Urinary bladder (tissue), 4 donors: Measurements from ENCODE around the gene PSMC3IP. TPM values are rescaled to one million over a fixed set of nuclear protein-coding genes. Genes with fewer than 3 reads are reported as not detected.
A peak's percentile ranks its signal among the peaks of the same experiment; 100 is the strongest.

Experiments
- DNase-seq: peaks from one replicate; pipeline ENCODE4 v3.0.0-alpha.2; 2015; ENCODE audit errors: extremely low spot score
- H3K27ac ChIP-seq: one replicate; pipeline ENCODE4 v1.5.1; 2013; ENCODE audit warnings: low read depth, mild to moderate bottlenecking, moderate library complexity
- H3K36me3 ChIP-seq: one replicate; pipeline ENCODE4 v1.6.1; 2013; ENCODE audit warnings: mild to moderate bottlenecking, moderate library complexity; ENCODE audit not compliant: insufficient read depth
- H3K4me1 ChIP-seq: one replicate; pipeline ENCODE4 v1.6.1; 2013; ENCODE audit warnings: mild to moderate bottlenecking, moderate library complexity; ENCODE audit not compliant: insufficient read depth
- H3K4me3 ChIP-seq: one replicate; pipeline ENCODE4 v1.5.1; 2013; ENCODE audit warnings: low read depth, low read length
- WGBS: extraction: QIAGEN DNeasy Blood & Tissue Kit; methylation state at CpG from one replicate; pipeline ENCODE4 v1.1.7; 2013; 5-methylcytosine and 5-hydroxymethylcytosine counted together
- polyA plus RNA-seq: library from polyadenylated mRNA; stranded (reverse); fragments of 200-250 nt; gene quantifications from one replicate; pipeline ENCODE4 v1.2.3, GENCODE V29; 2013
- total RNA-seq: library from RNA; depleted of rRNA; stranded (reverse); fragments of >200 nt; gene quantifications from one replicate; pipeline ENCODE4 v1.2.3, GENCODE V29; 2014
- donor health status: healthy with polysubstance abuse.
- donor health status: healthy.

Gene PSMC3IP
- total and polyA plus RNA-seq, 2 donors = 4.5 to 7.9 TPM

- no peak for DNase-seq
- H3K4me3 ChIP-seq = peak overlapping the region; percentile 45
- H3K27ac ChIP-seq = peak overlapping the region; percentile 95
- 10% methylated on average over 60 of the region's 60 CpGs for WGBS
- H3K36me3 ChIP-seq = no peaks in the 10 kb centered on the region
- no peaks in the 10 kb centered on the region for H3K4me1 ChIP-seq
Measured at GRCh38 chr17:42531455-42532354, 45.8 kb downstream of the PSMC3IP start.

GRCh38 chr17:42530952-42531454, 46.5 kb downstream of the PSMC3IP start:
- WGBS = 86% methylated on average over 2 of the region's 2 CpGs
- H3K36me3 ChIP-seq = no peaks in the 10 kb centered on the region
- H3K4me1 ChIP-seq = no peaks in the 10 kb centered on the region
- H3K4me3 ChIP-seq = no peak overlapping the region
- peak overlapping the region; percentile 53 for H3K27ac ChIP-seq
- no peak for DNase-seq

DNA sequence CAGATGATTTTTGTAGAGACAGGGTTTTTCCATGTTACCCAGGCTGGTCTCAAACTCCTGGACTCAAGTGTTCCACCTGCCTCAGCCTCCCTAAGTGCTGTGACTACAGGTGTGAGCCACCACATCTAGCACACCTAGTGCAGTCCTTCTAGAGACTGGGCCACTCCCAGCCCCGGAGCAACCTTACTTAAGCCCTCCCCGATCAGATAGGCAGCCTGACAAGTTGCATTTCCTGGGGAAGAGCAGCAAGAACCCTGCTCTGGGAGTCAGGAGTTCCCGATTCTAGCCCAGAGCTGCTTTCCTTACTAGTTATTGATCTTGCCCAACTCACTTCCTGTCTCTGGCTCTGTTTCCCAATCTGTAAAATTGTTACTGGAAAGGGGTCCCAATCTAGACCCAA, 48.5 kb downstream of the PSMC3IP start:
- DNase-seq = no peak
- Histone ChIP-seq H3K36me3 (no peaks in the 10 kb centered on the region), H3K4me1 (no peaks in the 10 kb centered on the region), H3K4me3 (no peak overlapping the region), H3K27ac (no peak overlapping the region)
- 72% methylated on average over 3 of the region's 3 CpGs for WGBS

DNA sequence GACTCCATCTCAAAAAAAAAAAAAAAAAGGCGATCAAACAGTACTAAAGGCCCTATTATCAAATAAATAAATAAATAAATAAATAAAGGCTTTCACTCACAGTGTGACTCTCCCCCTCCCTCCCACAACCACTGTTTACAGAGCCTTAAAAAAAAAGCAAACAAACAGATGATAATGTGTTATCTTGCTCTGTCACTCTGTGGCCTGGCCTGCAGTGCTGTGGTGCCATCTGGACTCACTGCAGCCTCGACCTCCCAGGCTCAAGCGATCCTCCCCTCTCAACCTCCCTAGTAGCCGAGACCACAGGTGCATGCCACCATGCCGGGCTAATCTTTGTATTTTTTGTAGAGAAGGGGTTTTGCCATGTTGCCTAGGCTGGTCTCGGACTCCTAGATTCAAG, 49.6 kb downstream of the PSMC3IP start:
- DNase-seq = no peak
- no peaks in the 10 kb centered on the region for H3K36me3 ChIP-seq
- no peak overlapping the region for H3K27ac ChIP-seq
- H3K4me3 ChIP-seq = no peak overlapping the region
- 92% methylated on average over 6 of the region's 6 CpGs for WGBS
- H3K4me1 ChIP-seq = no peaks in the 10 kb centered on the region

- Histone ChIP-seq H3K36me3 (no peaks in the 10 kb centered on the region), H3K4me1 (no peaks in the 10 kb centered on the region), H3K4me3 (no peak overlapping the region), H3K27ac (no peak overlapping the region)
- DNase-seq = no peak
- 71% methylated on average over 6 of the region's 6 CpGs for WGBS
Measured at GRCh38 chr17:42526031-42526444, 51.5 kb downstream of the PSMC3IP start.

GRCh38 chr17:42525221-42525620, 52.3 kb downstream of the PSMC3IP start:
- H3K4me3 ChIP-seq = no peak overlapping the region
- 52% methylated on average over 2 of the region's 2 CpGs for WGBS
- no peak overlapping the region for H3K27ac ChIP-seq
- H3K4me1 ChIP-seq = no peaks in the 10 kb centered on the region
- no peak for DNase-seq
- H3K36me3 ChIP-seq = no peaks in the 10 kb centered on the region

GRCh38 chr17:42522798-42523278, 54.7 kb downstream of the PSMC3IP start:
- no peaks in the 10 kb centered on the region for H3K4me1 ChIP-seq
- peak overlapping the region; percentile 81 for H3K27ac ChIP-seq
- DNase-seq = no peak
- WGBS = 78% methylated on average over 8 of the region's 8 CpGs
- H3K36me3 ChIP-seq = no peaks in the 10 kb centered on the region
- no peak overlapping the region for H3K4me3 ChIP-seq

Other genes with a start within 250 kb of the PSMC3IP start
- gene STAT3, start 189.3 kb downstream of the PSMC3IP start, total RNA-seq = 96.4 TPM
- gene STAT3, start 189.3 kb downstream of the PSMC3IP start, polyA plus RNA-seq = 143 TPM
- 296 TPM for gene CAVIN1, start 154.5 kb downstream of the PSMC3IP start, total RNA-seq
- 478 TPM for gene CAVIN1, start 154.5 kb downstream of the PSMC3IP start, polyA plus RNA-seq
- gene ATP6V0A1, start 118.9 kb downstream of the PSMC3IP start, total RNA-seq = 72.1 TPM
- 36.5 TPM for gene ATP6V0A1, start 118.9 kb downstream of the PSMC3IP start, polyA plus RNA-seq
- 18.0 TPM for gene NAGLU, start 41.5 kb downstream of the PSMC3IP start, total RNA-seq
- gene NAGLU, start 41.5 kb downstream of the PSMC3IP start, polyA plus RNA-seq = 40.3 TPM
- 1.5 TPM for gene HSD17B1, start 24.8 kb downstream of the PSMC3IP start, total RNA-seq
- 2.5 TPM for gene HSD17B1, start 24.8 kb downstream of the PSMC3IP start, polyA plus RNA-seq
- gene COASY, start 15.6 kb downstream of the PSMC3IP start, total RNA-seq = 8.8 TPM
- gene COASY, start 15.6 kb downstream of the PSMC3IP start, polyA plus RNA-seq = 43.7 TPM
- 17.1 TPM for gene MLX, start 10.6 kb downstream of the PSMC3IP start, total RNA-seq
- gene MLX, start 10.6 kb downstream of the PSMC3IP start, polyA plus RNA-seq = 38.0 TPM
- 49.9 TPM for gene RETREG3, start 31.6 kb upstream of the PSMC3IP start, total RNA-seq
- gene RETREG3, start 31.6 kb upstream of the PSMC3IP start, polyA plus RNA-seq = 21.2 TPM
- gene TUBG1, start 32.0 kb upstream of the PSMC3IP start, total RNA-seq = 15.2 TPM
- 42.9 TPM for gene TUBG1, start 32.0 kb upstream of the PSMC3IP start, polyA plus RNA-seq
- gene TUBG2, start 81.6 kb upstream of the PSMC3IP start, total RNA-seq = 17.3 TPM
- gene TUBG2, start 81.6 kb upstream of the PSMC3IP start, polyA plus RNA-seq = 38.4 TPM
- 15.7 TPM for gene PLEKHH3, start 99.3 kb upstream of the PSMC3IP start, total RNA-seq
- gene PLEKHH3, start 99.3 kb upstream of the PSMC3IP start, polyA plus RNA-seq = 46.0 TPM
- gene CCR10, start 104.1 kb upstream of the PSMC3IP start, total RNA-seq = 1.6 TPM
- 3.6 TPM for gene CCR10, start 104.1 kb upstream of the PSMC3IP start, polyA plus RNA-seq
- 14.6 TPM for gene CNTNAP1, start 104.8 kb upstream of the PSMC3IP start, total RNA-seq
- gene CNTNAP1, start 104.8 kb upstream of the PSMC3IP start, polyA plus RNA-seq = 20.1 TPM
- 32.9 TPM for gene EZH1, start 167.3 kb upstream of the PSMC3IP start, total RNA-seq
- 40.4 TPM for gene EZH1, start 167.3 kb upstream of the PSMC3IP start, polyA plus RNA-seq
- 16.0 TPM for gene RAMP2, start 183.5 kb upstream of the PSMC3IP start, total RNA-seq
- 51.9 TPM for gene RAMP2, start 183.5 kb upstream of the PSMC3IP start, polyA plus RNA-seq
- gene VPS25, start 195.7 kb upstream of the PSMC3IP start, total RNA-seq = 32.6 TPM
- 71.6 TPM for gene VPS25, start 195.7 kb upstream of the PSMC3IP start, polyA plus RNA-seq
- gene WNK4, start 202.9 kb upstream of the PSMC3IP start, total RNA-seq = 0.26 TPM
- gene WNK4, start 202.9 kb upstream of the PSMC3IP start, polyA plus RNA-seq = 0.23 TPM
- gene COA3, start 221.0 kb upstream of the PSMC3IP start, total RNA-seq = 57.5 TPM
- 89.9 TPM for gene COA3, start 221.0 kb upstream of the PSMC3IP start, polyA plus RNA-seq
- gene CNTD1, start 221.1 kb upstream of the PSMC3IP start, total RNA-seq = 0.37 TPM
- gene CNTD1, start 221.1 kb upstream of the PSMC3IP start, polyA plus RNA-seq = 0.71 TPM
- 51.4 TPM for gene BECN1, start 246.6 kb upstream of the PSMC3IP start, total RNA-seq
- gene BECN1, start 246.6 kb upstream of the PSMC3IP start, polyA plus RNA-seq = 82.7 TPM